ENCODE measurements around the gene CD38.

DNA sequence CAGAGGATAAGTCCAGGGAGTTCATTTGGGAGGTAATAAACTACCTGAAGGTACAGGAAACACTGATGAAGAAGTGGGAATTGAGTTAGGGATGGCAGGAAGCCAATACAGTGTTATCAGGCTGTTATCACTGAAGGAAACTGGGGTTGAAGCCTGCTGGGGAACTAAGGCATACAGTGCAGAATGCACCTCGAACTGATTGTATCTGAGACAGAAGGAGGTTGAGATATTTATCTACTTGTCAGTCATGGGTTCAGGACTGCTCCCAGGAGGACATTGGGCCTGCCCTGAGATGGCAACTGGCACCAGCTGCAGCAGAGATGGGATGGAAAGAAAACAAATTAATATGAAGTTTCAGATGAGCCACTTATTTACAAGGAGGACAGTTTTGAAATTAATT lies 35.5 kb upstream of the CD38 start:
- TF ChIP-seq, protein P1, sequence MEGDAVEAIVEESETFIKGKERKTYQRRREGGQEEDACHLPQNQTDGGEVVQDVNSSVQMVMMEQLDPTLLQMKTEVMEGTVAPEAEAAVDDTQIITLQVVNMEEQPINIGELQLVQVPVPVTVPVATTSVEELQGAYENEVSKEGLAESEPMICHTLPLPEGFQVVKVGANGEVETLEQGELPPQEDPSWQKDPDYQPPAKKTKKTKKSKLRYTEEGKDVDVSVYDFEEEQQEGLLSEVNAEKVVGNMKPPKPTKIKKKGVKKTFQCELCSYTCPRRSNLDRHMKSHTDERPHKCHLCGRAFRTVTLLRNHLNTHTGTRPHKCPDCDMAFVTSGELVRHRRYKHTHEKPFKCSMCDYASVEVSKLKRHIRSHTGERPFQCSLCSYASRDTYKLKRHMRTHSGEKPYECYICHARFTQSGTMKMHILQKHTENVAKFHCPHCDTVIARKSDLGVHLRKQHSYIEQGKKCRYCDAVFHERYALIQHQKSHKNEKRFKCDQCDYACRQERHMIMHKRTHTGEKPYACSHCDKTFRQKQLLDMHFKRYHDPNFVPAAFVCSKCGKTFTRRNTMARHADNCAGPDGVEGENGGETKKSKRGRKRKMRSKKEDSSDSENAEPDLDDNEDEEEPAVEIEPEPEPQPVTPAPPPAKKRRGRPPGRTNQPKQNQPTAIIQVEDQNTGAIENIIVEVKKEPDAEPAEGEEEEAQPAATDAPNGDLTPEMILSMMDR (conservative IDR thresholded peaks at IDR 0.05; ENCODE audit: low read depth, low read length), result no peak
- no peak for TF ChIP-seq EZH2 (IDR thresholded peaks at IDR 0.05; ENCODE audit: borderline replicate concordance, low read depth, low read length, poor library complexity, severe bottlenecking)

Measured in A673 (cell line).